GM23338 (cell line): ENCODE measurements around the gene PVALEF.

Experiments
- CREB1 ChIP-seq: fragments of 250-450 bp; sonication (Bioruptor Pico); IDR thresholded peaks from 2 replicates; pipeline ENCODE4 v1.5.0; 2020; ENCODE audit warnings: low read depth, mild to moderate bottlenecking, moderate library complexity
- ETS1 ChIP-seq: IDR thresholded peaks from 2 replicates; pipeline ENCODE4 v1.6.1; 2016; ENCODE audit warnings: antibody characterized with exemption
- EZH2 ChIP-seq: fragments of 200-600 bp; sonication (generic); IDR thresholded peaks from one replicate; pipeline ENCODE4 v1.8.0; 2017; ENCODE audit warnings: antibody characterized with exemption, mild to moderate bottlenecking, low read depth; ENCODE audit not compliant: unreplicated experiment
- EZH2phosphoT487 ChIP-seq: fragments of 200-600 bp; sonication (generic); IDR thresholded peaks from one replicate; pipeline ENCODE4 v1.8.1; 2018; ENCODE audit warnings: antibody characterized with exemption; ENCODE audit not compliant: unreplicated experiment
- JUNB ChIP-seq: IDR thresholded peaks from one replicate; pipeline ENCODE4 v1.6.1; 2016; ENCODE audit warnings: antibody characterized with exemption; ENCODE audit not compliant: unreplicated experiment
- NANOG ChIP-seq: IDR thresholded peaks from 2 replicates; pipeline ENCODE4 v1.6.1; 2016; ENCODE audit warnings: antibody characterized with exemption, borderline replicate concordance
- POLR2AphosphoS5 ChIP-seq: IDR thresholded peaks from 2 replicates; pipeline ENCODE4 v1.6.1; 2016; ENCODE audit warnings: antibody characterized with exemption, low read depth
- REST ChIP-seq: IDR thresholded peaks from one replicate; pipeline ENCODE4 v1.6.1; 2018; ENCODE audit warnings: antibody characterized with exemption; ENCODE audit not compliant: unreplicated experiment
- STAT1 ChIP-seq: IDR thresholded peaks from one replicate; pipeline ENCODE4 v1.6.1; 2016; ENCODE audit warnings: antibody characterized with exemption; ENCODE audit not compliant: unreplicated experiment
- ZNF114 ChIP-seq: fragments of 250-450 bp; sonication (Bioruptor Pico); IDR thresholded peaks from 2 replicates; pipeline ENCODE4 v1.5.0; 2020; ENCODE audit warnings: mild to moderate bottlenecking, moderate library complexity
- ZNF331 ChIP-seq: fragments of 250-450 bp; sonication (Bioruptor Pico); IDR thresholded peaks from 2 replicates; pipeline ENCODE4 v1.5.0; 2020; ENCODE audit warnings: low read depth, mild to moderate bottlenecking, moderate library complexity
- TF ChIP-seq, protein P1 (sequence below): fragments of 250-450 bp; sonication (Bioruptor Pico); IDR thresholded peaks from 2 replicates; pipeline ENCODE4 v1.5.0; 2020; ENCODE audit warnings: mild to moderate bottlenecking, moderate library complexity
- TF ChIP-seq, protein P2 (sequence below), 2 experiments: fragments of 200-600 bp in 1 of 2; sonication (generic) in 1 of 2; conservative IDR thresholded peaks; 2 replicates each; pipeline versions ENCODE4 v1.5.1 to v1.6.1; 2016 to 2017; ENCODE audit warnings: antibody characterized with exemption in 2 of 2, low read depth in 2 of 2, mild to moderate bottlenecking in 2 of 2, moderate library complexity in 1 of 2

GRCh38 chr17:81147701-81148100 is 17.6 kb upstream of the PVALEF start:
- TF ChIP-seq, protein P1, sequence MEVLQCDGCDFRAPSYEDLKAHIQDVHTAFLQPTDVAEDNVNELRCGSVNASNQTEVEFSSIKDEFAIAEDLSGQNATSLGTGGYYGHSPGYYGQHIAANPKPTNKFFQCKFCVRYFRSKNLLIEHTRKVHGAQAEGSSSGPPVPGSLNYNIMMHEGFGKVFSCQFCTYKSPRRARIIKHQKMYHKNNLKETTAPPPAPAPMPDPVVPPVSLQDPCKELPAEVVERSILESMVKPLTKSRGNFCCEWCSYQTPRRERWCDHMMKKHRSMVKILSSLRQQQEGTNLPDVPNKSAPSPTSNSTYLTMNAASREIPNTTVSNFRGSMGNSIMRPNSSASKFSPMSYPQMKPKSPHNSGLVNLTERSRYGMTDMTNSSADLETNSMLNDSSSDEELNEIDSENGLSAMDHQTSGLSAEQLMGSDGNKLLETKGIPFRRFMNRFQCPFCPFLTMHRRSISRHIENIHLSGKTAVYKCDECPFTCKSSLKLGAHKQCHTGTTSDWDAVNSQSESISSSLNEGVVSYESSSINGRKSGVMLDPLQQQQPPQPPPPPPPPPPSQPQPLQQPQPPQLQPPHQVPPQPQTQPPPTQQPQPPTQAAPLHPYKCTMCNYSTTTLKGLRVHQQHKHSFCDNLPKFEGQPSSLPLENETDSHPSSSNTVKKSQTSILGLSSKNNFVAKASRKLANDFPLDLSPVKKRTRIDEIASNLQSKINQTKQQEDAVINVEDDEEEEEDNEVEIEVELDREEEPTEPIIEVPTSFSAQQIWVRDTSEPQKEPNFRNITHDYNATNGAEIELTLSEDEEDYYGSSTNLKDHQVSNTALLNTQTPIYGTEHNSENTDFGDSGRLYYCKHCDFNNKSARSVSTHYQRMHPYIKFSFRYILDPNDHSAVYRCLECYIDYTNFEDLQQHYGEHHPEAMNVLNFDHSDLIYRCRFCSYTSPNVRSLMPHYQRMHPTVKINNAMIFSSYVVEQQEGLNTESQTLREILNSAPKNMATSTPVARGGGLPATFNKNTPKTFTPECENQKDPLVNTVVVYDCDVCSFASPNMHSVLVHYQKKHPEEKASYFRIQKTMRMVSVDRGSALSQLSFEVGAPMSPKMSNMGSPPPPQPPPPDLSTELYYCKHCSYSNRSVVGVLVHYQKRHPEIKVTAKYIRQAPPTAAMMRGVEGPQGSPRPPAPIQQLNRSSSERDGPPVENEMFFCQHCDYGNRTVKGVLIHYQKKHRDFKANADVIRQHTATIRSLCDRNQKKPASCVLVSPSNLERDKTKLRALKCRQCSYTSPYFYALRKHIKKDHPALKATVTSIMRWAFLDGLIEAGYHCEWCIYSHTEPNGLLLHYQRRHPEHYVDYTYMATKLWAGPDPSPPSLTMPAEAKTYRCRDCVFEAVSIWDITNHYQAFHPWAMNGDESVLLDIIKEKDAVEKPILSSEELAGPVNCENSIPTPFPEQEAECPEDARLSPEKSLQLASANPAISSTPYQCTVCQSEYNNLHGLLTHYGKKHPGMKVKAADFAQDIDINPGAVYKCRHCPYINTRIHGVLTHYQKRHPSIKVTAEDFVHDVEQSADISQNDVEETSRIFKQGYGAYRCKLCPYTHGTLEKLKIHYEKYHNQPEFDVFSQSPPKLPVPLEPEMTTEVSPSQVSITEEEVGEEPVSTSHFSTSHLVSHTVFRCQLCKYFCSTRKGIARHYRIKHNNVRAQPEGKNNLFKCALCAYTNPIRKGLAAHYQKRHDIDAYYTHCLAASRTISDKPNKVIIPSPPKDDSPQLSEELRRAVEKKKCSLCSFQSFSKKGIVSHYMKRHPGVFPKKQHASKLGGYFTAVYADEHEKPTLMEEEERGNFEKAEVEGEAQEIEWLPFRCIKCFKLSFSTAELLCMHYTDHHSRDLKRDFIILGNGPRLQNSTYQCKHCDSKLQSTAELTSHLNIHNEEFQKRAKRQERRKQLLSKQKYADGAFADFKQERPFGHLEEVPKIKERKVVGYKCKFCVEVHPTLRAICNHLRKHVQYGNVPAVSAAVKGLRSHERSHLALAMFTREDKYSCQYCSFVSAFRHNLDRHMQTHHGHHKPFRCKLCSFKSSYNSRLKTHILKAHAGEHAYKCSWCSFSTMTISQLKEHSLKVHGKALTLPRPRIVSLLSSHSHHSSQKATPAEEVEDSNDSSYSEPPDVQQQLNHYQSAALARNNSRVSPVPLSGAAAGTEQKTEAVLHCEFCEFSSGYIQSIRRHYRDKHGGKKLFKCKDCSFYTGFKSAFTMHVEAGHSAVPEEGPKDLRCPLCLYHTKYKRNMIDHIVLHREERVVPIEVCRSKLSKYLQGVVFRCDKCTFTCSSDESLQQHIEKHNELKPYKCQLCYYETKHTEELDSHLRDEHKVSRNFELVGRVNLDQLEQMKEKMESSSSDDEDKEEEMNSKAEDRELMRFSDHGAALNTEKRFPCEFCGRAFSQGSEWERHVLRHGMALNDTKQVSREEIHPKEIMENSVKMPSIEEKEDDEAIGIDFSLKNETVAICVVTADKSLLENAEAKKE (CRISPR knock-in tag): no peak
- TF ChIP-seq POLR2AphosphoS5: no peak
- TF ChIP-seq, protein P2, sequence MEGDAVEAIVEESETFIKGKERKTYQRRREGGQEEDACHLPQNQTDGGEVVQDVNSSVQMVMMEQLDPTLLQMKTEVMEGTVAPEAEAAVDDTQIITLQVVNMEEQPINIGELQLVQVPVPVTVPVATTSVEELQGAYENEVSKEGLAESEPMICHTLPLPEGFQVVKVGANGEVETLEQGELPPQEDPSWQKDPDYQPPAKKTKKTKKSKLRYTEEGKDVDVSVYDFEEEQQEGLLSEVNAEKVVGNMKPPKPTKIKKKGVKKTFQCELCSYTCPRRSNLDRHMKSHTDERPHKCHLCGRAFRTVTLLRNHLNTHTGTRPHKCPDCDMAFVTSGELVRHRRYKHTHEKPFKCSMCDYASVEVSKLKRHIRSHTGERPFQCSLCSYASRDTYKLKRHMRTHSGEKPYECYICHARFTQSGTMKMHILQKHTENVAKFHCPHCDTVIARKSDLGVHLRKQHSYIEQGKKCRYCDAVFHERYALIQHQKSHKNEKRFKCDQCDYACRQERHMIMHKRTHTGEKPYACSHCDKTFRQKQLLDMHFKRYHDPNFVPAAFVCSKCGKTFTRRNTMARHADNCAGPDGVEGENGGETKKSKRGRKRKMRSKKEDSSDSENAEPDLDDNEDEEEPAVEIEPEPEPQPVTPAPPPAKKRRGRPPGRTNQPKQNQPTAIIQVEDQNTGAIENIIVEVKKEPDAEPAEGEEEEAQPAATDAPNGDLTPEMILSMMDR (conservative IDR thresholded peaks at IDR 0.05; ENCODE audit: low read depth in 2 of 2): no peak
- no peak for TF ChIP-seq EZH2
- TF ChIP-seq REST: no peak
- no peak for TF ChIP-seq ZNF114 (CRISPR knock-in tag)
- no peak for TF ChIP-seq JUNB
- TF ChIP-seq EZH2phosphoT487: no peak
- no peak for TF ChIP-seq CREB1 (CRISPR knock-in tag)
- TF ChIP-seq ETS1: no peak
- no peak for TF ChIP-seq ZNF331
- no peak for TF ChIP-seq STAT1
- TF ChIP-seq NANOG: no peak
